A673 (cell line): ENCODE measurements around the gene MEGF11. TPM values are rescaled to one million over a fixed set of nuclear protein-coding genes. Genes with fewer than 3 reads are reported as not detected.

Source experiments
- BruUV-seq: library from RNA; stranded (reverse); fragments of 400-500 nt; replicated peaks from 2 replicates; lab custom pipeline; 2021; lab: Mats Ljungman, UMichigan
- CTCF ChIA-PET: fragments of 300-600 bp; sonication (Branson Sonifier 250); formaldehyde crosslinking; loops from one replicate; lab custom pipeline; 2022; ENCODE audit warnings: antibody characterized with exemption; lab: Charles Lee
- POLR2A ChIA-PET: fragments of 300-600 bp; sonication (Branson Sonifier 250); formaldehyde crosslinking; loops from one replicate; lab custom pipeline; 2022; ENCODE audit warnings: antibody characterized with exemption; ENCODE audit not compliant: low non-redundant PET; lab: Charles Lee
- DNase-seq: peaks from one replicate; pipeline ENCODE4 v3.0.0-alpha.2; 2015; ENCODE audit warnings: low spot score
- H3K27ac ChIP-seq: fragments of 200-600 bp; sonication (generic); 2 replicates; pipeline ENCODE4 v1.5.1; 2016; ENCODE audit warnings: mixed run types, low read depth, mild to moderate bottlenecking, mixed read lengths, antibody characterized with exemption, low read length; ENCODE audit not compliant: poor library complexity, severe bottlenecking
- H3K27me3 ChIP-seq: fragments of 200-600 bp; sonication (generic); replicated peaks from 2 replicates; pipeline ENCODE4 v1.6.1; 2017; ENCODE audit warnings: mixed run types, low read depth, mild to moderate bottlenecking, mixed read lengths, antibody characterized with exemption, low read length; ENCODE audit not compliant: insufficient read depth, poor library complexity
- H3K36me3 ChIP-seq: fragments of 200-600 bp; sonication (generic); 2 replicates; pipeline ENCODE4 v1.6.1; 2016; ENCODE audit warnings: mixed run types, mild to moderate bottlenecking, mixed read lengths, antibody characterized with exemption, low read length; ENCODE audit not compliant: insufficient read depth, poor library complexity, severe bottlenecking
- H3K4me1 ChIP-seq: fragments of 200-600 bp; sonication (generic); 2 replicates; pipeline ENCODE4 v1.6.1; 2017; ENCODE audit warnings: mixed run types, mild to moderate bottlenecking, mixed read lengths, antibody characterized with exemption, low read length; ENCODE audit not compliant: insufficient read depth, poor library complexity, severe bottlenecking
- H3K4me3 ChIP-seq: fragments of 200-600 bp; sonication (generic); 2 replicates; pipeline ENCODE4 v1.5.1; 2016; ENCODE audit warnings: low read depth, mixed run types, mild to moderate bottlenecking, mixed read lengths, low read length; ENCODE audit not compliant: poor library complexity, severe bottlenecking
- H3K9me3 ChIP-seq: fragments of 200-600 bp; sonication (generic); 2 replicates; pipeline ENCODE4 v1.6.1; 2016; ENCODE audit warnings: mixed run types, low read depth, mild to moderate bottlenecking, mixed read lengths, antibody characterized with exemption, low read length; ENCODE audit not compliant: poor library complexity, severe bottlenecking
- CTCF ChIP-seq: fragments of 300-800, 200-600 bp; sonication (generic); conservative IDR thresholded peaks from 2 replicates; pipeline ENCODE4 v1.5.1; 2017; ENCODE audit warnings: low read depth, mild to moderate bottlenecking, antibody characterized with exemption, low read length, moderate library complexity, mixed read lengths
- EZH2 ChIP-seq: fragments of 200-600 bp; sonication (generic); IDR thresholded peaks from 2 replicates; pipeline ENCODE4 v1.6.1; 2017; ENCODE audit warnings: borderline replicate concordance, low read depth, mild to moderate bottlenecking, mixed read lengths, antibody characterized with exemption, low read length; ENCODE audit not compliant: poor library complexity, severe bottlenecking
- intact Hi-C: fragments of 100-400 bp; cut with micrococcal nuclease; formaldehyde crosslinking; loops from one replicate; pipeline ENCODE4 v1.10.0; 2022; ENCODE audit not compliant: unreplicated experiment
- total RNA-seq: library from RNA; stranded (reverse); gene quantifications from 2 replicates; pipeline ENCODE4 v1.2.3, GENCODE V29; 2021

Gene MEGF11
- total RNA-seq, 1 experiment from 2014 or later = 0.43 TPM

GRCh38 chr15:66053991-66054390, 199.6 kb downstream of the MEGF11 start:
- Histone ChIP-seq H3K27me3 (peaks cover 13% of the 10 kb centered on the region), H3K36me3 (no peaks in the 10 kb centered on the region), H3K9me3 (no peaks in the 10 kb centered on the region), H3K4me3 (no peak overlapping the region), H3K4me1 (no peaks in the 10 kb centered on the region), H3K27ac (no peak overlapping the region)
- BruUV-seq = no TSS peak
- TF ChIP-seq CTCF = no peak
- no peak for TF ChIP-seq EZH2
- intact Hi-C loops = no loop called here
- no peak for DNase-seq
- ChIA-PET CTCF (no interaction called here), POLR2A (no interaction called here)

- no peak overlapping the region for H3K4me3 ChIP-seq
- intact Hi-C loops = no loop called here
- H3K4me1 ChIP-seq = no peaks in the 10 kb centered on the region
- CTCF ChIA-PET = interaction anchor here (0.6 kb wide), 1 partner anchor 189 kb away, joined by 4 read pairs; no protein-coding TSS in a partner anchor
- no TSS peak for BruUV-seq
- no peaks in the 10 kb centered on the region for H3K9me3 ChIP-seq
- H3K27me3 ChIP-seq = peaks cover 4% of the 10 kb centered on the region
- no peaks in the 10 kb centered on the region for H3K36me3 ChIP-seq
- TF ChIP-seq CTCF = no peak
- POLR2A ChIA-PET = no interaction called here
- DNase-seq = no peak
- no peak overlapping the region for H3K27ac ChIP-seq
These were observed 201.7 kb downstream of the MEGF11 start for GRCh38 chr15:66051833-66052232.

GRCh38 chr15:66050264-66050663, 203.3 kb downstream of the MEGF11 start:
- Histone ChIP-seq H3K4me1 (no peaks in the 10 kb centered on the region), H3K27ac (no peak overlapping the region), H3K9me3 (no peaks in the 10 kb centered on the region), H3K4me3 (no peak overlapping the region), H3K36me3 (no peaks in the 10 kb centered on the region), H3K27me3 (peaks cover 13% of the 10 kb centered on the region)
- TF ChIP-seq CTCF (no peak), EZH2 (no peak)
- intact Hi-C loops = no loop called here
- no peak for DNase-seq
- ChIA-PET CTCF (no interaction called here), POLR2A (no interaction called here)
- BruUV-seq = no TSS peak
